ENCODE measurements around the gene UBP1. TPM values are rescaled to one million over a fixed set of nuclear protein-coding genes. Genes with fewer than 3 reads are reported as not detected.
"Not testable (repeated sequence)": the region's sequence is repeated elsewhere in the genome, so short reads cannot be mapped to it uniquely, and the experiment has no call there.

Gene UBP1
- polyA plus RNA-seq, 1 donor (not counting 4 experiments of a cell fraction or from before 2014, with no cell fraction given) = 82.4 TPM

- no peaks in the 10 kb centered on the region for H3K9me1 ChIP-seq (ENCODE audit: control insufficient read depth, extremely low read depth, insufficient read depth, low read length)
- no peaks in the 10 kb centered on the region for H3K27me3 ChIP-seq (ENCODE audit: control insufficient read depth, extremely low read depth, insufficient read depth, low read length)
- peaks cover 10% of the 10 kb centered on the region for H3K4me1 ChIP-seq (ENCODE audit: control insufficient read depth, extremely low read depth, insufficient read depth, low read length)
- FAIRE-seq = no peak
- no peak overlapping the region for H3K4me2 ChIP-seq (ENCODE audit: control insufficient read depth, extremely low read depth, insufficient read depth, low read depth, low read length)
- TF ChIP-seq EZH2 (IDR thresholded peaks at IDR 0.05; ENCODE audit: low read length) (no peak), CTCF (optimal IDR thresholded peaks at IDR 0.05 in 1 of 3, IDR thresholded peaks at IDR 0.05 in 1 of 3, conservative IDR thresholded peaks at IDR 0.05 in 1 of 3; ENCODE audit: extremely low read depth in 1 of 3, insufficient read depth in 2 of 3, low read length in 3 of 3) (no peak)
- H3K9me3 ChIP-seq (ENCODE audit: control insufficient read depth, low read depth, low read length) = no peaks in the 10 kb centered on the region
- H3K9ac ChIP-seq (ENCODE audit: control insufficient read depth, extremely low read depth, insufficient read depth, low read length) = no peak overlapping the region
- H3K79me2 ChIP-seq (ENCODE audit: control insufficient read depth, insufficient read depth, low read length) = peaks cover 23% of the 10 kb centered on the region
- no peak for DNase-seq (ENCODE audit: low read depth, low spot score)
- peak overlapping the region; percentile 26 for H3K27ac ChIP-seq (ENCODE audit: control insufficient read depth, insufficient read depth, low read length)
- no peaks in the 10 kb centered on the region for H4K20me1 ChIP-seq (ENCODE audit: control insufficient read depth, extremely low read depth, insufficient read depth, low read length)
- H3K36me3 ChIP-seq (ENCODE audit: control insufficient read depth in 2 of 2, extremely low read depth in 1 of 2, insufficient read depth in 2 of 2, low read length in 2 of 2) = peaks cover 8 to 16% of the 10 kb centered on the region in 2 experiments
- no peak overlapping the region for H2AFZ ChIP-seq (ENCODE audit: control insufficient read depth, low read length)
- dilution Hi-C loops (cut with MboI; ENCODE audit: extremely low pct_ligation_motif_present, low sequenced_read_pairs) = no loop called here
- no peak overlapping the region for H3K4me3 ChIP-seq (ENCODE audit: control insufficient read depth in 2 of 3, extremely low read depth in 1 of 3, insufficient read depth in 2 of 3, low read depth in 1 of 3, low read length in 3 of 3)
Measured at GRCh38 chr3:33417066-33417673, 23.0 kb downstream of the UBP1 start.

GRCh38 chr3:33410816-33411215 lies 29.4 kb downstream of the UBP1 start:
- H2AFZ ChIP-seq (ENCODE audit: control insufficient read depth, low read length); H3K4me1 ChIP-seq (ENCODE audit: control insufficient read depth, extremely low read depth, insufficient read depth, low read length); H3K27me3 ChIP-seq (ENCODE audit: control insufficient read depth, extremely low read depth, insufficient read depth, low read length); dilution Hi-C loops (cut with MboI; ENCODE audit: extremely low pct_ligation_motif_present, low sequenced_read_pairs); H3K4me2 ChIP-seq (ENCODE audit: control insufficient read depth, extremely low read depth, insufficient read depth, low read depth, low read length); H3K27ac ChIP-seq (ENCODE audit: control insufficient read depth, insufficient read depth, low read length); FAIRE-seq; H3K79me2 ChIP-seq (ENCODE audit: control insufficient read depth, insufficient read depth, low read length); H3K9me1 ChIP-seq (ENCODE audit: control insufficient read depth, extremely low read depth, insufficient read depth, low read length); H3K4me3 ChIP-seq (ENCODE audit: control insufficient read depth in 2 of 3, extremely low read depth in 1 of 3, insufficient read depth in 2 of 3, low read depth in 1 of 3, low read length in 3 of 3); DNase-seq (ENCODE audit: low read depth, low spot score); H3K9me3 ChIP-seq (ENCODE audit: control insufficient read depth, low read depth, low read length); H4K20me1 ChIP-seq (ENCODE audit: control insufficient read depth, extremely low read depth, insufficient read depth, low read length); H3K9ac ChIP-seq (ENCODE audit: control insufficient read depth, extremely low read depth, insufficient read depth, low read length): not testable (repeated sequence)
- peaks cover 7 to 27% of the 10 kb centered on the region in 2 experiments for H3K36me3 ChIP-seq (ENCODE audit: control insufficient read depth in 2 of 2, extremely low read depth in 1 of 2, insufficient read depth in 2 of 2, low read length in 2 of 2)

- H3K9me1 ChIP-seq (ENCODE audit: control insufficient read depth, extremely low read depth, insufficient read depth, low read length) = no peaks in the 10 kb centered on the region
- no peak overlapping the region for H3K27ac ChIP-seq (ENCODE audit: control insufficient read depth, insufficient read depth, low read length)
- H2AFZ ChIP-seq (ENCODE audit: control insufficient read depth, low read length) = no peak overlapping the region
- H3K9me3 ChIP-seq (ENCODE audit: control insufficient read depth, low read depth, low read length) = no peaks in the 10 kb centered on the region
- no peaks in the 10 kb centered on the region for H4K20me1 ChIP-seq (ENCODE audit: control insufficient read depth, extremely low read depth, insufficient read depth, low read length)
- no peak overlapping the region for H3K9ac ChIP-seq (ENCODE audit: control insufficient read depth, extremely low read depth, insufficient read depth, low read length)
- H3K36me3 ChIP-seq (ENCODE audit: control insufficient read depth in 2 of 2, extremely low read depth in 1 of 2, insufficient read depth in 2 of 2, low read length in 2 of 2) = peaks cover 3 to 34% of the 10 kb centered on the region in 2 experiments
- dilution Hi-C loops (cut with MboI; ENCODE audit: extremely low pct_ligation_motif_present, low sequenced_read_pairs) = no loop called here
- no peaks in the 10 kb centered on the region for H3K27me3 ChIP-seq (ENCODE audit: control insufficient read depth, extremely low read depth, insufficient read depth, low read length)
- no peak overlapping the region for H3K4me3 ChIP-seq (ENCODE audit: control insufficient read depth in 2 of 3, extremely low read depth in 1 of 3, insufficient read depth in 2 of 3, low read depth in 1 of 3, low read length in 3 of 3)
- H3K79me2 ChIP-seq (ENCODE audit: control insufficient read depth, insufficient read depth, low read length) = no peaks in the 10 kb centered on the region
- DNase-seq (ENCODE audit: low read depth, low spot score) = no peak
- H3K4me1 ChIP-seq (ENCODE audit: control insufficient read depth, extremely low read depth, insufficient read depth, low read length) = no peaks in the 10 kb centered on the region
- H3K4me2 ChIP-seq (ENCODE audit: control insufficient read depth, extremely low read depth, insufficient read depth, low read depth, low read length) = no peak overlapping the region
- FAIRE-seq = no peak
- no peak for TF ChIP-seq CTCF (optimal IDR thresholded peaks at IDR 0.05 in 1 of 3, IDR thresholded peaks at IDR 0.05 in 1 of 3, conservative IDR thresholded peaks at IDR 0.05 in 1 of 3; ENCODE audit: extremely low read depth in 1 of 3, insufficient read depth in 2 of 3, low read length in 3 of 3)
- TF ChIP-seq EZH2 (IDR thresholded peaks at IDR 0.05; ENCODE audit: low read length) = no peak
Measured at GRCh38 chr3:33403756-33404155, 36.4 kb downstream of the UBP1 start.
